ENCODE measurements around the gene INSIG2. TPM values are rescaled to one million over a fixed set of nuclear protein-coding genes. Genes with fewer than 3 reads are reported as not detected.

Gene INSIG2
- total and polyA plus RNA-seq, 2 of the 8 experiments (the other 6 are each of a cell fraction or from before 2014, with no cell fraction given), result 7.0 to 11.2 TPM

- Histone ChIP-seq H3K79me2 (ENCODE audit: control insufficient read depth in 1 of 2, insufficient read depth in 2 of 2, low read length in 2 of 2) (peaks cover 2 to 43% of the 10 kb centered on the region in 2 experiments; a peak in 2 of 4 replicates), H3K4me3 (ENCODE audit: extremely low read depth in 1 of 4, insufficient read depth in 2 of 4, low read depth in 3 of 4, low read length in 4 of 4) (peak overlapping the region; percentile 71 to 94 (median 90)), H2BK15ac (ENCODE audit: low read length) (no peak overlapping the region), H4K91ac (replicated peaks; ENCODE audit: insufficient read length, low read length) (no peak overlapping the region), H3K27me3 (replicated peaks in 1 of 4; ENCODE audit: control insufficient read depth in 3 of 4, extremely low read depth in 1 of 4, insufficient read depth in 3 of 4, low read length in 3 of 4) (no peaks in the 10 kb centered on the region), H2BK20ac (ENCODE audit: low read length) (no peak overlapping the region), H4K20me1 (replicated peaks in 1 of 2; ENCODE audit: control insufficient read depth in 1 of 2, insufficient read depth in 2 of 2, low read length in 2 of 2) (no peaks in the 10 kb centered on the region), H3K27ac (ENCODE audit: low read depth, low read length) (peak overlapping the region; percentile 36; the same call in 1 of the 2 replicates), H3K79me1 (ENCODE audit: low read depth, low read length) (no peaks in the 10 kb centered on the region; the same call in 1 of the 2 replicates), H4K5ac (ENCODE audit: insufficient read length, low read depth, low read length) (no peak overlapping the region), H3K4me2 (ENCODE audit: insufficient read depth in 1 of 2, low read depth in 2 of 2, low read length in 2 of 2) (peak overlapping the region; percentile 62 to 79), H3K9ac (replicated peaks in 1 of 4; ENCODE audit: extremely low read depth in 1 of 4, low read depth in 3 of 4, low read length in 3 of 4) (peak overlapping the region; percentile 0 to 79 (median 76); a peak in 6 of 7 replicates), H3K18ac (ENCODE audit: extremely low read depth, low read length) (no peak overlapping the region), H2BK12ac (ENCODE audit: low read depth, low read length) (no peak overlapping the region), H3K4ac (replicated peaks; ENCODE audit: insufficient read length, low read depth, low read length) (no peak overlapping the region), H2BK5ac (ENCODE audit: low read depth, low read length) (no peak overlapping the region), H2BK120ac (replicated peaks; ENCODE audit: low read depth, low read length) (no peak overlapping the region), H3K23ac (ENCODE audit: insufficient read length) (no peak overlapping the region), H3K36me3 (ENCODE audit: control insufficient read depth in 2 of 4, insufficient read depth in 4 of 4, low read length in 3 of 4) (no peaks in the 10 kb centered on the region), H2AK5ac (ENCODE audit: low read depth, low read length) (no peak overlapping the region), H2AFZ (ENCODE audit: low read length) (no peak overlapping the region), H3K9me3 (ENCODE audit: insufficient read depth in 2 of 2, low read depth in 1 of 2, low read length in 1 of 2) (no peaks in the 10 kb centered on the region), H3K4me1 (replicated peaks in 1 of 4; ENCODE audit: control insufficient read depth in 3 of 4, insufficient read depth in 4 of 4, low read length in 3 of 4) (peaks cover 0 to 3% (median 2%) of the 10 kb centered on the region in 4 experiments; a peak in 3 of 7 replicates), H3K14ac (ENCODE audit: insufficient read length) (no peak overlapping the region), H3K23me2 (ENCODE audit: low read depth, low read length) (no peaks in the 10 kb centered on the region; the same call in 1 of the 2 replicates), H3K56ac (replicated peaks; ENCODE audit: insufficient read length, low read depth, low read length) (peak overlapping the region; percentile 60), H4K8ac (ENCODE audit: extremely low read depth, insufficient read depth, low read length) (no peak overlapping the region)
- CTCF ChIA-PET (ENCODE audit: partially characterized antibody), result interaction anchor here (1.2 to 1.4 kb wide), 3 partner anchors 23 to 939 kb away, joined by 3 to 7 read pairs (median 3); no protein-coding TSS in a partner anchor
- FAIRE-seq (no peak), DNase-seq (ENCODE audit: low read depth in 1 of 2, low spot score in 2 of 2) (no peak)
- WGBS, 2 experiments (ENCODE audit: extremely low coverage in 1 of 2, insufficient coverage in 1 of 2, insufficient read length in 1 of 2, insufficient replicate concordance in 2 of 2, low coverage in 1 of 2, low lambda C conversion rate in 2 of 2, missing lambda C conversion rate in 1 of 2), result 15% methylated on average over 11 of the region's 11 CpGs; no CpG with 5 or more reads in 1 of the 2 experiments
- POLR2A ChIA-PET (ENCODE audit: partially characterized antibody), result interaction anchor here (1.0 to 1.9 kb wide), 4 partner anchors 11 to 97 kb away, joined by 3 to 7 read pairs (median 4); partner anchors contain the start of gene CCDC93
- TF ChIP-seq TEAD4 (IDR thresholded peaks at IDR 0.05; ENCODE audit: low read depth, low read length), result no peak
- no peak for TF ChIP-seq JUN (IDR thresholded peaks at IDR 0.05; ENCODE audit: low read depth, low read length)
- TF ChIP-seq CHD2 (IDR thresholded peaks at IDR 0.05; ENCODE audit: low read length), result no peak
- no peak for TF ChIP-seq ATF3 (IDR thresholded peaks at IDR 0.05; ENCODE audit: insufficient read depth, low read depth, low read length)
- TF ChIP-seq SP1 (IDR thresholded peaks at IDR 0.05; ENCODE audit: low read depth, low read length), result no peak
- peak; percentile 12; the same call in 1 of the 2 replicates for TF ChIP-seq TAF1 (IDR thresholded peaks at IDR 0.05; ENCODE audit: low read depth, low read length)
- TF ChIP-seq SP4 (IDR thresholded peaks at IDR 0.05; ENCODE audit: low read length), result no peak
- no peak for TF ChIP-seq TCF12 (IDR thresholded peaks at IDR 0.05; ENCODE audit: low read depth, low read length)
- no peak for TF ChIP-seq E2F6 (IDR thresholded peaks at IDR 0.05)
- TF ChIP-seq BRCA1 (IDR thresholded peaks at IDR 0.05; ENCODE audit: low read depth, low read length), result no peak
- no peak for TF ChIP-seq CBX8 (IDR thresholded peaks at IDR 0.05; ENCODE audit: borderline replicate concordance, low read depth, low read length)
- TF ChIP-seq MAX (IDR thresholded peaks at IDR 0.05), result no peak
Observed at GRCh38 chr2:118089139-118089800, 999 bp downstream of the INSIG2 start.
